Dedifferentiated amniotic fluid mesenchymal stem cell (primary cell): Measurements from ENCODE around the gene CMIP.

ENCODE experiments used
- DNase-seq: peaks from one replicate; pipeline ENCODE4 v3.0.0-alpha.2; 2016; ENCODE audit errors: extremely low spot score

CMIP gene

GRCh38 chr16:81447383-81448101 is 2.9 kb downstream of the CMIP start:
- no peak for DNase-seq

- DNase-seq = no peak
Measured at GRCh38 chr16:81448154-81449131, 3.8 kb downstream of the CMIP start.

- no peak for DNase-seq
Measured at GRCh38 chr16:81449241-81449640, 4.6 kb downstream of the CMIP start.

GRCh38 chr16:81449899-81450608 is 5.4 kb downstream of the CMIP start:
- DNase-seq = no peak

GRCh38 chr16:81450783-81451491 is 6.3 kb downstream of the CMIP start:
- no peak for DNase-seq

GRCh38 chr16:81451753-81452680 is 7.4 kb downstream of the CMIP start:
- no peak for DNase-seq

- DNase-seq = no peak
Measured at GRCh38 chr16:81453091-81453728, 8.6 kb downstream of the CMIP start.

- no peak for DNase-seq
Measured at GRCh38 chr16:81454044-81454443, 9.4 kb downstream of the CMIP start.

GRCh38 chr16:81455006-81455405 is 10.4 kb downstream of the CMIP start:
- DNase-seq = no peak

- DNase-seq = no peak
Measured at GRCh38 chr16:81455720-81456494, 11.3 kb downstream of the CMIP start.

GRCh38 chr16:81456523-81457325 is 12.1 kb downstream of the CMIP start:
- DNase-seq = no peak

GRCh38 chr16:81457326-81458133 is 12.9 kb downstream of the CMIP start:
- DNase-seq = peak; percentile 52

GRCh38 chr16:81458149-81458669 is 13.6 kb downstream of the CMIP start:
- DNase-seq = no peak

- DNase-seq = no peak
Measured at GRCh38 chr16:81458827-81459598, 14.4 kb downstream of the CMIP start.

GRCh38 chr16:81460075-81460474 is 15.5 kb downstream of the CMIP start:
- no peak for DNase-seq

- DNase-seq = no peak
Measured at GRCh38 chr16:81461243-81461642, 16.6 kb downstream of the CMIP start.
